Activated CD8-positive, alpha-beta memory T cell treated with anti-CD3 and anti-CD28 coated beads, Interleukin-2, amount 10 ng/mL, durations not matched to agents 7 days and 5 days (primary cell): ENCODE data around the gene KLHL36. TPM values are rescaled to one million over a fixed set of nuclear protein-coding genes. Genes with fewer than 3 reads are reported as not detected.

ENCODE experiments used
- ATAC-seq: fragments of 150-1000 bp; cut with Tn5 transposase; one replicate; pipeline ENCODE4 v1.10.0; 2021; ENCODE audit warnings: moderate library complexity
- CTCF ChIA-PET: fragments of 350-600 bp; sonication (Branson Sonifier 250); formaldehyde crosslinking; loops from one replicate; lab custom pipeline; 2021; ENCODE audit warnings: antibody characterized with exemption; lab: Charles Lee
- DNase-seq: peaks from one replicate; pipeline ENCODE4 v3.0.0-alpha.2; 2020
- H3K27ac Mint-ChIP-seq: one replicate; pipeline ENCODE4 v1.8.0; 2021; ENCODE audit warnings: mild to moderate bottlenecking, mixed read lengths
- H3K27me3 Mint-ChIP-seq: one replicate; pipeline ENCODE4 v1.8.0; 2021; ENCODE audit warnings: mixed read lengths
- H3K36me3 Mint-ChIP-seq: one replicate; pipeline ENCODE4 v1.8.0; 2021; ENCODE audit warnings: mild to moderate bottlenecking, mixed read lengths
- H3K4me1 Mint-ChIP-seq: one replicate; pipeline ENCODE4 v1.8.0; 2021; ENCODE audit warnings: mixed read lengths
- H3K4me3 Mint-ChIP-seq: one replicate; pipeline ENCODE4 v1.8.0; 2021; ENCODE audit warnings: mild to moderate bottlenecking, moderate library complexity, mixed read lengths
- H3K9me3 Mint-ChIP-seq: one replicate; pipeline ENCODE4 v1.8.0; 2022; ENCODE audit warnings: low read depth, mixed read lengths
- total RNA-seq, 2 experiments: library from RNA; stranded (reverse); gene quantifications; one replicate each; pipeline ENCODE4 v1.2.3, GENCODE V29; 2021

Gene KLHL36
- total RNA-seq, 2 experiments from 2014 or later: 38.5 to 44.9 TPM

DNA sequence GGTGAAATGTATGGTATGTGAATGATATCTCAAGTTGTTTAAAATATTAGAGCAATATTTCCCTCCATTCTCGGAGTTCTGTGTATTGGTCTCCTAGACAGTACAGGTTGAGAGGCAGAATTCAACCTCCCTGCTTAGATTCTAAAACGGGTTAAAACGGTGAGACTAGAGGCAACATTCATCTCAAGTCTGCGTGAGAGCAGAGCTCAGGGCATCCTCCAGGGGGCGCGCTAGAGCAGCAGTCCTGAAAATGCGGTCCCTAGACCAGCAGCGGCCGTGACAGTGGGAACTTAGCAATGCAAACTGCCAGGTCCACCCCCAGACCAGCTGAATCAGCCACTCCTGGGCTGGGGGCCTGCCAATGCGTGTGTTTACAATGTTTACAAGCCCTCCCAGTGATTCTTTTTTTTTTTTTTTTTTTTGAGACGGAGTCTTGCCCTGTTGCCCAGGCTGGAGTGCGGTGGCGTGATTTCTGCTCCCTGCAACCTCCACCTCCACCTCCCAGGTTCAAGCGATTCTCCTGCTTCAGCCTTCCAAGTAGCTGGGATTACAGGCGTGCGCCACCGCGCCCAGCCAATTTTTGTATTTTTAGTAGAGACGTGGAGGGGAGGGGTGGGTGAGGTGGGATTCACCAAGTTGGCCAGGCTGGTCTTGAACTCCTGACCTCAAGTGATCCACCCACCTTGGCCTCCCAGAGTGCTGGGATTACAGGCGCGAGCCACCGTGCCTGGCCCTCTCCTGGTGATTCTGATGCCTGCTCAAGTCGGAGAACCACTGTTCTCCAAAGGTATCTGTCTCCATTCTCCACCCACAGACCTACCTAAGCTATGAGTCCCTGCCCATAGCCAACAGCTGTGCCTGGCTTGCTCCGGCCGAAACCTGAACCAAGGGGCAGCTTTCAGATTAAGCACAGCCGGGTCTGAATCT lies 24.2 kb downstream of the KLHL36 start:
- DNase-seq (peak; percentile 86), ATAC-seq (peak; percentile 88)
- Mint-ChIP-seq H3K4me1 (peaks cover 8% of the 10 kb centered on the region), H3K27me3 (peaks cover 15% of the 10 kb centered on the region), H3K4me3 (no peak overlapping the region), H3K27ac (no peak overlapping the region), H3K9me3 (no peaks in the 10 kb centered on the region), H3K36me3 (no peaks in the 10 kb centered on the region)
- CTCF ChIA-PET: interaction anchor here (0.6 to 4.7 kb wide), 40 partner anchors 9 to 400 kb away, joined by 3 to 76 read pairs (median 4); partner anchors contain the start of gene KLHL36

DNA sequence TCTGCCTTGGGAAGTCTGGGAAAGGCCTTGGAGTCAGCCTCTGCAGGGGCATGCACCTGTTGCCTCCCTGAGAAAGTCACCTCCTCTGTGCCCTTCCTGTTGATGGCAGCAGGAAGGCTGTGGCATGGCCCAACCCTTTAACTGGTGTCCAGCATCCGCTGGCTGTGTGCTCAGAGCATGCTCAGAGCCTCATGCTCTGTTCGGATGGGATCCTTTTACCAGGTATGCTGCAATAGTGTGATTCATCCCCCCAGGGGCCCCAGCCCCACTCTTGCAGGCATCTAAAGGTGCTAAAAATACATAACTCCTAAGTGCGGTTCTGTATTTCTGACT lies 24.9 kb downstream of the KLHL36 start:
- H3K27me3 Mint-ChIP-seq: peaks cover 20% of the 10 kb centered on the region
- H3K36me3 Mint-ChIP-seq: no peaks in the 10 kb centered on the region
- CTCF ChIA-PET: interaction anchor here (0.7 to 4.7 kb wide), 16 partner anchors 8 to 401 kb away, joined by 3 to 76 read pairs (median 8); partner anchors contain the start of gene KLHL36
- peaks cover 8% of the 10 kb centered on the region for H3K4me1 Mint-ChIP-seq
- H3K9me3 Mint-ChIP-seq: no peaks in the 10 kb centered on the region
- H3K27ac Mint-ChIP-seq: no peak overlapping the region
- DNase-seq: no peak
- ATAC-seq: no peak
- no peak overlapping the region for H3K4me3 Mint-ChIP-seq

DNA sequence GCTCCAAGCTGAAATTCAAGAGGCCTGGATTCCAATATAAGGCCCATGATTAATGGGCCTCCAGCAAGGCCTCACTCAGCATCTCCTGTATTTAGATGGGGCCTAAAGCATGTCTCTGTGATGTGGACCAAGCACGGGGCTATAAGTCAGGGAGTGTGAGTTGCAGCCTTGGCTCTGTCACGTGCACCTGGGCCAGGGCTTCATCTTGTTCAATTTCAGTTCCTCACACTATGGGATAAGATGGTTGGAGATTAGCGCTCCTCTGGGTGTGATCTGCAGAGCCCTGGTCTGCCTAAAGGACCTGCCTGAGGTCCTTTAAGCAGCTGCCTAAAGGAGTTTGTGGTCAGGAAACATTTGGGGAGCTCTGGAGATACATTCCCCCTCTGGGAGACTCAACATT lies 25.2 kb downstream of the KLHL36 start:
- Mint-ChIP-seq H3K27me3 (peaks cover 20% of the 10 kb centered on the region), H3K4me1 (peaks cover 8% of the 10 kb centered on the region), H3K9me3 (no peaks in the 10 kb centered on the region), H3K36me3 (no peaks in the 10 kb centered on the region), H3K4me3 (no peak overlapping the region), H3K27ac (no peak overlapping the region)
- no peak for DNase-seq
- no peak for ATAC-seq
- CTCF ChIA-PET: interaction anchor here (1.6 to 4.7 kb wide), 7 partner anchors 8 to 401 kb away, joined by 3 to 76 read pairs (median 17); no protein-coding TSS in a partner anchor

DNA sequence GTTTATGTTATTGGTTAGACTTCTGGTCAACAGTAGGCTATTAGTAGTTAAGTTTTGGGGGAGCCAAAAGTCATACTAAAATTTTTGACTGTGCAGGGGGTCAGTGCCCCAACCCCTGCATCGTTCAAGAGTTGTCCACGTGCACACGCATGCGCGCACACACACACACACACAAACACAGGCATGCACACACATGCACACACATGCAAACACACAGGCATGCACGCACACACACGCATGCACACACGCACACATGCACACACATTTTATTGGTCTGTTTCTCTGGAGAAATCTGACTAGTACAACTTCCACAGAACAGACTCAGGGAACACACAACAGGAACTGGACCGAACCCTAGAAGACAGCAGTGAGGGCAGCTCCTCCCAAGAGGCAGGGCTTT lies 27.1 kb downstream of the KLHL36 start:
- Mint-ChIP-seq H3K27ac (no peak overlapping the region), H3K4me1 (peaks cover 8% of the 10 kb centered on the region), H3K27me3 (peaks cover 26% of the 10 kb centered on the region), H3K9me3 (no peaks in the 10 kb centered on the region), H3K36me3 (no peaks in the 10 kb centered on the region), H3K4me3 (no peak overlapping the region)
- ATAC-seq (no peak), DNase-seq (no peak)
- CTCF ChIA-PET: interaction anchor here (1.8 to 4.7 kb wide), 2 partner anchors 11 to 51 kb away, joined by 5 to 76 read pairs; no protein-coding TSS in a partner anchor

DNA sequence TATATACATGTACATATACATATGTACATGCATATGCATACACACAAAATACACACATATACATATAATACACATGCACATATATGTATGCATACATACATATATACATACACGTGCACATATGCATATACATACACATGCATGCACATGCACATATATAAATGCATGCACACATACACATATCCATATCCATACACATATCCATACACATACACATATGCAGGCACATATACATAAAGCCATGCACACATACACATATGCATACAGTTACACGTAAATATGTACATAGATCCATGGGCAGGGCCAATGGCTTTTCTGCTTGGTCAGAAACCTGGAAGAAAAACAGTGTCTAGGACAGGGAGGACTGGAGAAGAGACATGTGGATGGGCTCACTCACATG lies 27.6 kb downstream of the KLHL36 start:
- Mint-ChIP-seq H3K27ac (no peak overlapping the region), H3K9me3 (no peaks in the 10 kb centered on the region), H3K36me3 (no peaks in the 10 kb centered on the region), H3K4me1 (peaks cover 8% of the 10 kb centered on the region), H3K4me3 (no peak overlapping the region), H3K27me3 (peaks cover 31% of the 10 kb centered on the region)
- ATAC-seq: no peak
- DNase-seq: no peak
- CTCF ChIA-PET: interaction anchor here (1.8 kb wide), 1 partner anchor 12 kb away, joined by 5 read pairs; no protein-coding TSS in a partner anchor

DNA sequence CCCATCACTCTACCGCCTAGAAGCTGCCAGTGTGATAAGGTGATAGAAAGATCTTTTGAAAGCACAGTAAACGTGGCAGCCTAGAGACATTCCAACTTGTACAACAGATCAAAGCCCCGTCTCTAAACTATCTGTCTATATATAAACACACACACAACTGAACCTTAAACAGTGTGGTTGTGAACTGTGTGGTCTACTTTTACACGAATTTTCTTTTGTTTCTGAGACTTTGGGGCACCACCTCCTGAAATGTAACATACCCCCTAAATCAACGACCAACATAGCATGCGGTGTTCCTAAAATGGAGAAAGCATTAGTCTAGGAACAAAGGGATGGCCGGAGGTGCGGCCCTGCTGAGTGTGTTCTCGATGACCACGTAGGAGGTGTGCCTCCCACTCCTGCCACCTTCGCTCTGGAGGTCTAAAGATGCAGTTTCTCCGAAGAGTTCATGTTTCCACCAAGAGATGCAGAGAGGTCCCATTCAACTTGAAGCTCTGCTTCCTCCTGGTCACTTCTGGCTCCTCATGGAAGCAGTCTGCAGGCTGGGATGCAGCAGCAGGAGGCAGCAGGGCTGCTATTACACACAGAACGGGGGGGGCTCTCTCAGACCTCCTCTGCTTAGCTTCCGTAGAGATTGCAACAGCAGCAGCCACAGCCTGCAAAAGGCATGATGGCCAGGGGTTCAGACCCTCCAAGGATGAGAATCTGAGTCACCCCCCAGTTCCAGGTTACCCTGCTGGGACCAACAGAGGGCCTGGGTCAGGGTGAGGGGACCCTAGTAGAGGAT lies 28.9 kb downstream of the KLHL36 start:
- Mint-ChIP-seq H3K4me3 (no peak overlapping the region), H3K9me3 (no peaks in the 10 kb centered on the region), H3K4me1 (peaks cover 3% of the 10 kb centered on the region), H3K27me3 (peaks cover 39% of the 10 kb centered on the region), H3K36me3 (no peaks in the 10 kb centered on the region), H3K27ac (no peak overlapping the region)
- DNase-seq: no peak
- CTCF ChIA-PET: interaction anchor here (0.7 to 1.8 kb wide), 3 partner anchors 13 to 49 kb away, joined by 3 to 5 read pairs (median 3); no protein-coding TSS in a partner anchor
- ATAC-seq: no peak

DNA sequence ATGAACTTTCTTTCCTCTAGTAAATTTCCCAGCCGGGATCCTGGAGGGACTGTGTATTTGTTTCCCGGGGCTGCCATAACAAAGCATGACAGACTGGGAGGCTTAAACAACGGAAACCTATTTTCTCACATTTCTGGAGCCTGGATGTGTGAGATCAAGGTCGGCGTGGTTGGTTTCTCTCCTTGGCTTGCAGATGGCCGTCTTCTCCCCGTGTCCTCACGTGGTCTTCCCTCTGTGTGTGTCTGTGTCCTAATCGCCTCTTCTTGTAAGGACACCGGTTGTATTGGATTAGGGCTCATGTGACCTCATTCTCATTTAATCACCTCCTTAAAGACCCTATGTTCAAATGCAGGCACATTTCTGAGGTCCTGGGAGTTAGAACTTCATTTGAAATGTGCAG lies 29.5 kb downstream of the KLHL36 start:
- H3K4me3 Mint-ChIP-seq: no peak overlapping the region
- no peak for ATAC-seq
- no peaks in the 10 kb centered on the region for H3K36me3 Mint-ChIP-seq
- CTCF ChIA-PET: interaction anchor here (1.0 kb wide), 1 partner anchor 43 kb away, joined by 3 read pairs; no protein-coding TSS in a partner anchor
- no peak for DNase-seq
- no peaks in the 10 kb centered on the region for H3K4me1 Mint-ChIP-seq
- no peak overlapping the region for H3K27ac Mint-ChIP-seq
- peaks cover 43% of the 10 kb centered on the region for H3K27me3 Mint-ChIP-seq
- no peaks in the 10 kb centered on the region for H3K9me3 Mint-ChIP-seq

DNA sequence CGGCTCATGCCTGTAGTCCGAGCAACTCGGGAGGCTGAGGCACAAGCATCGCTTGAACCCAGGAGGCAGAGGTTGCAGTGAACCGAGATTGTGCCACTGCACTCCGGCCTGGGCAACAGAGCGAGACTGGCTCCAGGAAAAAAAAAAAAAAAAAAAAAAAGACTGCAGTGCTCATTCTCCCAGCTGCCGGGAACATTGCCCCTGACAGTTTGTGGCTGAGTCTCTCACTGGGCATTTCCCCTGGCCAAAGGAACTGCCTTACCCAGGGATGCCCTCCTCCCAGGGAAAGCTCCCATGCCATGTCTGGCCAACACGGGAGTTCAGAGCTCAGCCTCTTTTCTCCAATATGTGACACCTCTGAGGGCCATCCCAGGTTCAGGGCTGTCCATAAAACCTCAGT lies 30.2 kb downstream of the KLHL36 start:
- H3K4me1 Mint-ChIP-seq: no peaks in the 10 kb centered on the region
- DNase-seq (no peak), ATAC-seq (no peak)
- no peaks in the 10 kb centered on the region for H3K36me3 Mint-ChIP-seq
- no peaks in the 10 kb centered on the region for H3K9me3 Mint-ChIP-seq
- H3K27ac Mint-ChIP-seq: no peak overlapping the region
- H3K27me3 Mint-ChIP-seq: peaks cover 44% of the 10 kb centered on the region
- CTCF ChIA-PET: interaction anchor here (0.5 to 1.0 kb wide), 2 partner anchors 42 to 188 kb away, joined by 3 to 4 read pairs; no protein-coding TSS in a partner anchor
- H3K4me3 Mint-ChIP-seq: no peak overlapping the region

DNA sequence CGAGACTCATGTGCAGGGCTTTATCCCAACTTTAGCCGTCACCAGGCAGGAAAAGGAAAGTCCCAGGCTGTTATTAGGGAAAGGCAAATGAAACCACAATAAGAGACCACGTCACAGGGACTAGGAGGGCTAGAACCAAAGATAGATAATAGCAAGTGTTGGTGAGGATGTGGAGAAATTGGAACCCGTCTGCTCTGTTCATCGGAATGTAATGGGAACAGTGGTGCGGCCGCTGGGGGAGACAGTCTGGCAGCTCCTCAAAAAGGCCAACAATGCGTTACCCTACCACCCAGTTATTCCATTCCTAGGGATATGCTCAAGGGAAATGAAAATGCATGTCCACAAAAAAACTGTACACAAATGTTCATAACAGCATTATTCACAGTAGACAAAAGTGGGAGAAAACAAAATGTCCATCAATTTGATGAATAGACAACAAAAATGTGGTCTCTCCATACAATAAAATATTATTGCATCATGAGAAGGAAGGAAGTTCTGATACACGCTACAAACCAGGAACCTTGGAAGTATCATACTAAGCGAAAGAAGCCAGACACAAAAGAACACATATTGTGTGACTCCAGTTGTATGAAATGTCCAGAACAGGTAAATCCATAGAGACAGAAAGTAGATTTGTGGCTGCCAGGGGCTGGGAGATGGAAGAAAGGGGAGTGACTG lies 32.0 kb downstream of the KLHL36 start:
- Mint-ChIP-seq H3K36me3 (no peaks in the 10 kb centered on the region), H3K27me3 (peaks cover 56% of the 10 kb centered on the region)
- no peak for ATAC-seq

DNA sequence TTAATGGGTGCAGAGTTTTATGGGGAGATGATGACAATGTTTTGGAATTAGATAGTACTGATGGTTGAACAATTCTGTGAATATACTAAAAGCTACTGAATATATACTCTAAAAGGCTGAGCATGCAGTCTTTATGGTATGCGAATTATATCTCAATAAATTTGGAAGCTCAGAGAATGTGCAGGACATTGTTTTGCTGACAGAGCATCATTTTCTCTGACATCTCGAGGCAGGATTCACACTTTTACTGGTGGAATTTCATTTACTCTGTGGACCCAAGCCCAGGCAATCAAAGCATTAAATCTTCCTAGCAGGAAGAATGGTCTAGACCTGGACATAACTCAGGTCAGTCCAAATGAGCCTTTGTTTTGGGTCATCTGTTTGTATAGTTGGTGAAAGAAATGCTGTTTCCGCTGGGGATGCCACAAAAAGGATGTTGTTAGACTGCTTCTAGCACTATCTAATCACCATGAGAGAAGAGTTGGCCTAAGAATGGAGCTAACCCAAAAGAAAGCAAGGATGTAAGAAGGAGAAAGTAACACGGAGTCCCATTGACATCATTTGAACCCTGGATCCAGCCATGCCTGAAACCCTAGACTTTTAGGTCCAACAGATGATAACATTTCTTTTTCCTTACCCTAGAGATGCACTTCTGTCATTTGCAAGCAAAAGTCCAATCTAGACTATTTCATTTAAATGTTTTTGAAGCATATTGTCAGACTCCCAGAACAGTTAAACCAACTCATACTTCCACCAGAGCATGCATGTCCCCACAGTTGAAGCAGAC lies 32.7 kb downstream of the KLHL36 start:
- Mint-ChIP-seq H3K27ac (no peak overlapping the region), H3K4me1 (no peaks in the 10 kb centered on the region), H3K27me3 (peaks cover 54% of the 10 kb centered on the region), H3K9me3 (no peaks in the 10 kb centered on the region), H3K4me3 (no peak overlapping the region), H3K36me3 (no peaks in the 10 kb centered on the region)
- no peak for DNase-seq
- no peak for ATAC-seq
- CTCF ChIA-PET: interaction anchor here (0.6 to 2.1 kb wide), 4 partner anchors 8 to 220 kb away, joined by 3 to 18 read pairs (median 4); no protein-coding TSS in a partner anchor

More for the DNA sequence above, 32.0 kb downstream of the KLHL36 start:
- Mint-ChIP-seq H3K4me1 (no peaks in the 10 kb centered on the region), H3K9me3 (no peaks in the 10 kb centered on the region), H3K27ac (no peak overlapping the region), H3K4me3 (no peak overlapping the region)
- DNase-seq: no peak
- CTCF ChIA-PET: interaction anchor here (0.7 to 2.1 kb wide), 2 partner anchors 8 to 58 kb away, joined by 3 to 18 read pairs; no protein-coding TSS in a partner anchor

DNA sequence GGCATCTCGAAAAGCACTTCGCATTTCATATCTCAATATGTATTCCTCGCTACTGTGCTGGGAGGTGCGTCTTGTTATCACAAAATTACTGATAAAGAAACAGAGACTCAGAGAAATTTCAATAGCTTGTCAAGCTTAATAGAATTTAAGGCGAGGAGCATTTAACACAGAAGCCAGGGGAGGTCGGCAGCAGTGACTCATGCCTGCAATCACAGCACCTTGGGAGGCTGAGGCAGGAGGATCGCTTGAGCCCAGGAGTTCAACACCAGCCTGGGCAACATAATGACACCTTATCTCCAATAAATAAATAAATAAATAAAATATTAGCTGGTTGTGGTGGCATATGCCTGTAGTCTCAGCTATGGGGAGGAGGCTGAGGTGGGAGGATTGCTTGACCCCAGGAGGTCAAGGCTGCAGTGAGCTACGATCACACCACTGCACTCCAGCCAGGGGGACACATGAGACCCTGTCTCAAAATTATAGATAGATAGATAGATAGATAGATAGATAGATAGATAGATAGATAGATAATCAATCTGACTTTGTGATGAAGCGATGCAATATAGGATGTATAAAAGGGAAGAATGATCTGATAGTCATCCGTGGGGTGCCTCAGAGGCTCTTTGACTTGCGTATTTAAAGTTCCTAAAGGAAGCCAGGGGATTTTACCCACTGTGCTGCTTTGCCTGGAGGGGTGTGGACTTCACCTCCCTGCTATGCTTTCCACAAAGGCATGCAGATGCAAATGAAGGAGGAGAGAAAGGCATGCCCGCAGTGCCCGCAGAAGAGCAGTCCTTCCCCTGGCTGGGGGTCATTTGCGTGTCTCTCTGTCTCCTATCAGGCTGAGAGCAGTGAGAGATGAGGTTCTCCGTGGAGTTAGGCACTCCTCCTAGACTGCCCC lies 35.6 kb downstream of the KLHL36 start:
- Mint-ChIP-seq H3K9me3 (no peaks in the 10 kb centered on the region), H3K27ac (no peak overlapping the region), H3K36me3 (no peaks in the 10 kb centered on the region), H3K4me1 (peaks cover 9% of the 10 kb centered on the region), H3K4me3 (no peak overlapping the region), H3K27me3 (peaks cover 42% of the 10 kb centered on the region)
- DNase-seq (no peak), ATAC-seq (no peak)
- CTCF ChIA-PET: interaction anchor here (0.6 to 5.7 kb wide), 4 partner anchors 12 to 303 kb away, joined by 3 to 31 read pairs (median 4); no protein-coding TSS in a partner anchor
